GM19328 (cell line): ENCODE data around the gene FAM107B.

Source experiments
- ATAC-seq: cut with Tn5 transposase; IDR thresholded peaks from one replicate; pipeline ENCODE4 v1.9.1; 2021; ENCODE audit warnings: mild to moderate bottlenecking, moderate library complexity; ENCODE audit not compliant: unreplicated experiment

FAM107B gene

GRCh38 chr10:14563359-14563940, 211.2 kb downstream of the FAM107B start:
- ATAC-seq: no peak

- no peak for ATAC-seq
These were observed 211.7 kb downstream of the FAM107B start for GRCh38 chr10:14563076-14563336.

GRCh38 chr10:14562218-14563075, 212.2 kb downstream of the FAM107B start:
- ATAC-seq: no peak

GRCh38 chr10:14560791-14561765, 213.6 kb downstream of the FAM107B start:
- no peak for ATAC-seq

GRCh38 chr10:14560274-14560673, 214.4 kb downstream of the FAM107B start:
- no peak for ATAC-seq

GRCh38 chr10:14558025-14558424, 216.7 kb downstream of the FAM107B start:
- no peak for ATAC-seq

- no peak for ATAC-seq
These were observed 217.1 kb downstream of the FAM107B start for GRCh38 chr10:14557567-14557966.

GRCh38 chr10:14556285-14556956, 218.3 kb downstream of the FAM107B start:
- ATAC-seq: peak; percentile 43

- no peak for ATAC-seq
These were observed 218.9 kb downstream of the FAM107B start for GRCh38 chr10:14555807-14556206.

GRCh38 chr10:14554491-14555205, 220.0 kb downstream of the FAM107B start:
- no peak for ATAC-seq

GRCh38 chr10:14554091-14554490, 220.6 kb downstream of the FAM107B start:
- no peak for ATAC-seq

- no peak for ATAC-seq
These were observed 221.2 kb downstream of the FAM107B start for GRCh38 chr10:14553448-14553847.

- ATAC-seq: no peak
These were observed 222.7 kb downstream of the FAM107B start for GRCh38 chr10:14552015-14552414.

GRCh38 chr10:14550471-14550981, 224.2 kb downstream of the FAM107B start:
- ATAC-seq: no peak

GRCh38 chr10:14549496-14549895, 225.2 kb downstream of the FAM107B start:
- ATAC-seq: no peak

GRCh38 chr10:14548970-14549369, 225.7 kb downstream of the FAM107B start:
- no peak for ATAC-seq

- no peak for ATAC-seq
These were observed 226.2 kb downstream of the FAM107B start for GRCh38 chr10:14548474-14548873.

- no peak for ATAC-seq
These were observed 226.9 kb downstream of the FAM107B start for GRCh38 chr10:14547816-14548215.

- ATAC-seq: no peak
These were observed 228.9 kb downstream of the FAM107B start for GRCh38 chr10:14545827-14546226.

- no peak for ATAC-seq
These were observed 230.8 kb downstream of the FAM107B start for GRCh38 chr10:14543904-14544210.
